ENCODE results near the gene MFGE8.
"Not testable (repeated sequence)": the region's sequence is repeated elsewhere in the genome, so short reads cannot be mapped to it uniquely, and the experiment has no call there.

MFGE8 gene

GRCh38 chr15:88932875-88933330 lies 19.7 kb upstream of the MFGE8 start:
- no peak for TF ChIP-seq JUND (IDR thresholded peaks at IDR 0.05; ENCODE audit: low read depth)
- in situ Hi-C loops (cut with HindIII; ENCODE audit: low pct_unique_long_range_greater_than_20kb, low sequenced_read_pairs): no loop called here
- no peak for DNase-seq (ENCODE audit: low read depth in 1 of 2, low spot score in 1 of 2)

- in situ Hi-C loops (cut with HindIII; ENCODE audit: low pct_unique_long_range_greater_than_20kb, low sequenced_read_pairs): no loop called here
- no peak for TF ChIP-seq JUND (IDR thresholded peaks at IDR 0.05; ENCODE audit: low read depth)
- DNase-seq (ENCODE audit: low read depth in 1 of 2, low spot score in 1 of 2): no peak
Observed at GRCh38 chr15:88932271-88932874, 19.2 kb upstream of the MFGE8 start.

DNA sequence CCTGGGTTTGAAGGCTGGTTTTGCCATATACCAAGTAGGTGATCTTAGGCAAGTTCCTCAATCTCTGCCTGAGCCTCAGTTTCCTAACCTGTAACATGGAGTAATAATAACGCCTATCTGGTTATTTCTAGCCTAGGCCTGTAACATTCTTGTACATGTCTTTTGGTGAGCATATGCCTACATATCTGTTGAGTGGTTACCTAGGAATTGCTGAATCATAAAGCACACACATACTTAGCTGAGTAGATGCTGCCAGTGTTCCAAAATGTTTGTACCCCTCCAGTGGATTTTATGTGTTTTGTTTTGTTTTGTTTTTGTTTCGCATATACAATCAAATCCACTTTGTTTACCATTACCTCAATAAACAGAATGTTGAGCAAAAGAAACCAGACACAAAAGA lies 17.4 kb upstream of the MFGE8 start:
- no peak for TF ChIP-seq JUND (IDR thresholded peaks at IDR 0.05; ENCODE audit: low read depth)
- in situ Hi-C loops (cut with HindIII; ENCODE audit: low pct_unique_long_range_greater_than_20kb, low sequenced_read_pairs): no loop called here
- DNase-seq (ENCODE audit: low read depth in 1 of 2, low spot score in 1 of 2): no peak

DNA sequence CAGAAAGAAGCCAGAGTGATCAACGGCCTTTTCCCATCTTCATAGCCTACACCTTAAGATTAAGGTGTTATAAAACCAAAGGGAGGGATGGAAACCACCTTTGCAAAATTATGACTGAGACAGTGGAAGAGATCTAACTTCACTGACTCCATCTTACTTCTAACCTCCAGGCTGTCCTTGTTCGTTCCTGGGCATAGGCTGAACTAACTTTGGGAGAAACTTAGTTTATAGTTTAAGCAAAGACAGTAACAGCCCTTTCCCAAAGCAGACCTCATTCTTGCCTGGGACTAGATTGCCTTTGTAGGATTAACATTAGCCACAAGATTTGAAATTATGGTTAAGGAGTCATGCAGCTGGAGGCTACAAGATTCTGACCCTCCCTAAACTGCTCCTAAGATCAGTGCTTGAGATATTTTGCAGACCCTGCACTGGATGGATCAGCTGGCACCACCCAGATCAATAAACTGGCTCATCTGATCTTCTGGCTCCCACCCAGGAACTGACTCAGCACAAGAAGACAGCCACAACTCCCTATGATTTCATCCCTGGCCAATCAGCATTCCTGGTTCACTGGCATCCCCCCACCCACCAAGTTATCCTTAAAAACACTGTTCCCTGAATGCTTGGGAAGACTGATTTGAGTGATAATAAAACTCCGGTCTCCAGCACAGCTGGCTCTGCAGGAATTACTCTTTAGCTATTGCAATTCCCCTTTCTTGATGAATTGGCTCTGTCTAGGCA lies 16.3 kb upstream of the MFGE8 start:
- in situ Hi-C loops (cut with HindIII; ENCODE audit: low pct_unique_long_range_greater_than_20kb, low sequenced_read_pairs); DNase-seq (ENCODE audit: low read depth in 1 of 2, low spot score in 1 of 2): not testable (repeated sequence)

GRCh38 chr15:88928192-88928591 lies 15.0 kb upstream of the MFGE8 start:
- DNase-seq (ENCODE audit: low read depth in 1 of 2, low spot score in 1 of 2); in situ Hi-C loops (cut with HindIII; ENCODE audit: low pct_unique_long_range_greater_than_20kb, low sequenced_read_pairs): not testable (repeated sequence)

GRCh38 chr15:88925648-88926047 lies 12.5 kb upstream of the MFGE8 start:
- DNase-seq (ENCODE audit: low read depth in 1 of 2, low spot score in 1 of 2); in situ Hi-C loops (cut with HindIII; ENCODE audit: low pct_unique_long_range_greater_than_20kb, low sequenced_read_pairs): not testable (repeated sequence)

- in situ Hi-C loops (cut with HindIII; ENCODE audit: low pct_unique_long_range_greater_than_20kb, low sequenced_read_pairs); DNase-seq (ENCODE audit: low read depth in 1 of 2, low spot score in 1 of 2): not testable (repeated sequence)
Observed at GRCh38 chr15:88920892-88921435, 7.8 kb upstream of the MFGE8 start.

DNA sequence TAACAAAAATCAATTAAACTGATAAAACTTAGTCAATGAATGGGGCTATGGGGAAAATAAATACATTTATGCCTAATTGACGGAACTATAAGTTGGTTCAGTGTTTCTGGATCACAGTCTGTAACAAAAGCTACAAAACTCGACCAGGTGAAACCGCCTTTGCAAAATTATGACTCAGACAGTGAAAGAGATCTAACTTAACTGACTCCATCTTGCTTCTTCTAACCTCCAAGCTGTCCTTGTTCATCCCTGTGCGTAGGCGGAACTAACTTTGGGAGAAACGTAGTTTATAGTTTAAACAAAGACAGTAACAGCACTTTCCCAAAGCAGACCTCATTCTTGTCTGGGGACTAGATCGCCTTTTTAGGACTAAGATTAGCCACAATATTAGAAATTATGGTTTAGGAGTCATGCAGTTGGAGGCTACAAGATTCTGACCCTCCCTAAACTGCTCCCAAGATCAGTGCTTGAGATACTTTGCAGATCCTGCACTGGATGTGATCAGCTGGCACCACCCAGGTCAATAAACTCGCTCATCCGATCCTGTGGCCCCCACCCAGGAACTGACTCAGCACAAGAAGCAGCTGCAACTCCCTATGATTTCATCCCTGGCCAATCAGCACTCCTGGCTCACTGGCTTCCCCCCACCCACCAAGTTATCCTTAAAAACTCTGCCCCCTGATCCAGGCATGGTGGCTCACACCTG lies 7.2 kb upstream of the MFGE8 start:
- no peak for TF ChIP-seq JUND (IDR thresholded peaks at IDR 0.05; ENCODE audit: low read depth)
- DNase-seq (ENCODE audit: low read depth in 1 of 2, low spot score in 1 of 2): no peak
- in situ Hi-C loops (cut with HindIII; ENCODE audit: low pct_unique_long_range_greater_than_20kb, low sequenced_read_pairs): no loop called here

DNA sequence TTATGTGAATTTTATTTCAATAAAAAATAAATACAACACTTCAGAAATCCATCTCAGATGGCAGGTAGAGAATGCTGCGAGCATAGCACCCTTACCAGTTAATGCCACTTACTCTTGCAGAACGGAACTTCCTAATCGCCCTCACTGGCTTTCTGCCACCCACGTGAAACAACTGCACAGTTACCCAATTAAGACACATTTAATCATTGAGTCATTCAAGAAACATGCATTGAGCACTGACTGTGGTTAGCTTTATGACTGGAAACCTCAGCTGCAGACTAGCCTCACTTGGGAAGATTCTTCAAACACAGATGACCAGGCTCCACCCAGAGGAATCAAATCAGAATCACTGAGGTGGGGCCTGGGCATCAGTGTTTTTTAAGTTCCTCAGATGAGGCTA lies 5.6 kb upstream of the MFGE8 start:
- DNase-seq (ENCODE audit: low read depth in 1 of 2, low spot score in 1 of 2): peak in 1 of 2 experiments; percentile 26
- in situ Hi-C loops (cut with HindIII; ENCODE audit: low pct_unique_long_range_greater_than_20kb, low sequenced_read_pairs): no loop called here
- TF ChIP-seq JUND (IDR thresholded peaks at IDR 0.05; ENCODE audit: low read depth): no peak

DNA sequence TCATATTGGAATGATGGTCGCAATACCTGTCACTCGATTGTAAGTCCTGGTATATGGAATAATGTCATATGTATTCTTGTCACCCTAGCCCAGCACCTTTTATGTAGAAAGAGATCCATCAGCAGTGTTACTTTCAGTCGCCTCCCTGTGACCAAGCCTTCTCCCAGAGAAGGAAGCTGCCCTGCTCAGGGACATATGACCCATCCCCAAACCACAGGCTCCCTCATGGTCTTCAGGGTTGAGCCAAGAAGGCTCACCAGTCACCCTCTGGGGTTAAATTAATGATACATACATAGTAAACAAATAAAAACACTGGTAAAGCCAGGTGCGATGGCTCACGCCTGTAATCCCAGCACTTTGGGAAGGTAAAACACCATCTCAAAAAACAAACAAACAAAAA lies 4.6 kb upstream of the MFGE8 start:
- in situ Hi-C loops (cut with HindIII; ENCODE audit: low pct_unique_long_range_greater_than_20kb, low sequenced_read_pairs): no loop called here
- DNase-seq (ENCODE audit: low read depth in 1 of 2, low spot score in 1 of 2): no peak
- no peak for TF ChIP-seq JUND (IDR thresholded peaks at IDR 0.05; ENCODE audit: low read depth)

GRCh38 chr15:88915354-88915753 lies 2.2 kb upstream of the MFGE8 start:
- in situ Hi-C loops (cut with HindIII; ENCODE audit: low pct_unique_long_range_greater_than_20kb, low sequenced_read_pairs): no loop called here
- DNase-seq (ENCODE audit: low read depth in 1 of 2, low spot score in 1 of 2): no peak
- no peak for TF ChIP-seq JUND (IDR thresholded peaks at IDR 0.05; ENCODE audit: low read depth)

DNA sequence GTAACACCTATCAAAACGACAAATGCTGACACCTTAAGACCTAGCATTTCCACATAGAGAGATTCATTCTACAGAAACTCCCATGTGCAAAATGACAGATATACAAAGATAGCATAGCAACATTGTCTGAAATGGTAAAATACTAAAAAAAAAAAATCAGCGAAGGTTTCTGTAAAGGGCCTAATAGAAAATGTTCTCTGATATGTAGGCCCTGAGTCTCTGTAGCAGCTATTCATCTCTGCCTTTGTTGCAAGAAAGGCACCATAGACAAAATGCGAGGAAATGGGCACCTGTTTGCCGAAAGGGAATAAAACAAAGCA lies 631 bp upstream of the MFGE8 start:
- DNase-seq (ENCODE audit: low read depth in 1 of 2, low spot score in 1 of 2): no peak
- no peak for TF ChIP-seq JUND (IDR thresholded peaks at IDR 0.05; ENCODE audit: low read depth)
- in situ Hi-C loops (cut with HindIII; ENCODE audit: low pct_unique_long_range_greater_than_20kb, low sequenced_read_pairs): no loop called here

- in situ Hi-C loops (cut with HindIII; ENCODE audit: low pct_unique_long_range_greater_than_20kb, low sequenced_read_pairs): no loop called here
Observed at GRCh38 chr15:88912500-88912921, 668 bp downstream of the MFGE8 start.

More at GRCh38 chr15:88912500-88912921, 668 bp downstream of the MFGE8 start:
- TF ChIP-seq JUND (IDR thresholded peaks at IDR 0.05; ENCODE audit: low read depth): no peak
- no peak for DNase-seq (ENCODE audit: low read depth in 1 of 2, low spot score in 1 of 2)

Measured in T47D (cell line).